A549 (cell line): ENCODE data around the gene NLK. TPM values are rescaled to one million over a fixed set of nuclear protein-coding genes. Genes with fewer than 3 reads are reported as not detected.
"Not testable (repeated sequence)": the region's sequence is repeated elsewhere in the genome, so short reads cannot be mapped to it uniquely, and the experiment has no call there.

Experiments
- ATAC-seq, 2 experiments: fragments of 200-7000 bp in 1 of 2; fragments of >200 bp in 1 of 2; cut with Nextera tagmentation in 1 of 2; cut with Tn5 transposase in 1 of 2; 3 replicates each; pipeline versions ENCODE4 v1.8.0 to v1.9.1; 2018 to 2020; ENCODE audit warnings: mild to moderate bottlenecking in 1 of 2, moderate library complexity in 1 of 2
- CTCF ChIA-PET: fragments of 300-600 bp; sonication (Branson Sonifier 250); formaldehyde crosslinking; extraction: SDS; loops from one replicate; lab custom pipeline; 2021; ENCODE audit warnings: antibody characterized with exemption, inconsistent platforms; lab: Yijun Ruan, JAX
- POLR2A ChIA-PET: fragments of 350-600 bp; formaldehyde crosslinking; extraction: SDS; loops from one replicate; lab custom pipeline; 2021; ENCODE audit warnings: antibody characterized with exemption, inconsistent platforms; lab: Yijun Ruan, JAX
- DNase-seq, 2 experiments: peaks; one replicate each; pipeline versions ENCODE4 v3.0.0 to v3.0.0-alpha.2; 2011 to 2016; ENCODE audit warnings: low read depth in 1 of 2, low spot score in 1 of 2
- FAIRE-seq: peaks from 2 replicates; lab custom pipeline; 2011; peaks lifted over from hg19 to GRCh38; lab: Jason Lieb, UNC
- H3K27ac ChIP-seq, 2 experiments: fragments of >200 bp; sonication (Bioruptor Twin); formaldehyde crosslinking; 3 replicates each; pipeline ENCODE4 v1.5.1; 2016 to 2017
- H3K4me1 ChIP-seq: fragments of >200 bp; sonication (Bioruptor Twin); formaldehyde crosslinking; 3 replicates; pipeline ENCODE4 v1.6.1; 2016
- H3K4me2 ChIP-seq: fragments of >200 bp; sonication (Bioruptor Twin); formaldehyde crosslinking; 3 replicates; pipeline ENCODE4 v1.6.1; 2016
- H3K4me3 ChIP-seq: fragments of >200 bp; sonication (Bioruptor Twin); formaldehyde crosslinking; 3 replicates; pipeline ENCODE4 v1.5.1; 2016
- H3K9me3 ChIP-seq: fragments of >200 bp; sonication (Bioruptor Twin); formaldehyde crosslinking; 3 replicates; pipeline ENCODE4 v1.6.1; 2016
- CBX2 ChIP-seq: fragments of 200-600 bp; sonication (generic); IDR thresholded peaks from 2 replicates; pipeline ENCODE4 v1.6.1; 2016; ENCODE audit warnings: low read depth, mild to moderate bottlenecking, borderline replicate concordance
- EHF ChIP-seq: fragments of 250-450 bp; sonication (Bioruptor Pico); IDR thresholded peaks from 2 replicates; pipeline ENCODE4 v1.5.0; 2020; ENCODE audit warnings: mild to moderate bottlenecking
- ESRRA ChIP-seq: fragments of 150-350 bp; IDR thresholded peaks from 2 replicates; pipeline ENCODE4 v1.6.1; 2014; ENCODE audit warnings: mild to moderate bottlenecking, low read length, borderline replicate concordance
- FOSL2 ChIP-seq, 2 experiments: fragments of 450-650 bp in 1 of 2; fragments of >200 bp in 1 of 2; sonication (Bioruptor Twin) in 1 of 2; formaldehyde crosslinking; IDR thresholded peaks; 2 replicates each; pipeline versions ENCODE4 v1.5.0 to v1.6.1; 2016 to 2020; ENCODE audit warnings: mild to moderate bottlenecking in 1 of 2, moderate library complexity in 1 of 2
- HDAC2 ChIP-seq: fragments of 200-600 bp; sonication (generic); IDR thresholded peaks from 2 replicates; pipeline ENCODE4 v1.6.1; 2016
- HEYL ChIP-seq: fragments of 250-450 bp; sonication (Bioruptor Pico); IDR thresholded peaks from 2 replicates; pipeline ENCODE4 v1.8.0; 2021; ENCODE audit warnings: mild to moderate bottlenecking, moderate library complexity
- HOXB13 ChIP-seq: fragments of 250-450 bp; sonication (Bioruptor Pico); IDR thresholded peaks from 2 replicates; pipeline ENCODE4 v1.5.0; 2020; ENCODE audit warnings: low read depth, mild to moderate bottlenecking, moderate library complexity
- JUN ChIP-seq, 2 experiments: fragments of >200 bp; sonication (Bioruptor Twin); formaldehyde crosslinking; IDR thresholded peaks; 2 replicates in 1 of 2; 3 replicates in 1 of 2; pipeline ENCODE4 v1.6.1; 2016 to 2017
- MAZ ChIP-seq: fragments of 150-350 bp; IDR thresholded peaks from 2 replicates; pipeline ENCODE4 v1.6.1; 2014; ENCODE audit warnings: antibody characterized with exemption, low read depth, low read length, borderline replicate concordance
- NFE2L2 ChIP-seq: fragments of 150-350 bp; conservative IDR thresholded peaks from 2 replicates; pipeline ENCODE4 v1.6.1; 2014; ENCODE audit warnings: low read length
- POLR2A ChIP-seq: IDR thresholded peaks from 2 replicates; pipeline ENCODE4 v1.6.1; 2012; ENCODE audit warnings: mild to moderate bottlenecking, low read length
- POLR2AphosphoS2 ChIP-seq: conservative IDR thresholded peaks from 2 replicates; pipeline ENCODE4 v1.6.1; 2012; ENCODE audit warnings: low read length, improper control_type of control experiment, inconsistent platforms
- RCOR1 ChIP-seq: fragments of 150-350 bp; IDR thresholded peaks from 2 replicates; pipeline ENCODE4 v1.6.1; 2014; ENCODE audit warnings: antibody characterized with exemption, low read length, low read depth
- RFX5 ChIP-seq: fragments of 450-650 bp; IDR thresholded peaks from 2 replicates; pipeline ENCODE4 v1.7.1; 2014; ENCODE audit warnings: antibody characterized with exemption, mild to moderate bottlenecking, moderate library complexity
- ZNF302 ChIP-seq: fragments of 250-450 bp; sonication (Bioruptor Pico); IDR thresholded peaks from 2 replicates; pipeline ENCODE4 v1.9.0; 2021; ENCODE audit warnings: inconsistent platforms, mild to moderate bottlenecking, moderate library complexity
- ZSCAN20 ChIP-seq: fragments of 250-450 bp; sonication (Bioruptor Pico); IDR thresholded peaks from 2 replicates; pipeline ENCODE4 v1.8.0; 2022; ENCODE audit warnings: mild to moderate bottlenecking, moderate library complexity
- WGBS: methylation state at CpG from one replicate; pipeline ENCODE4 v1.1.6; 2017; ENCODE audit errors: missing lambda C conversion rate; 5-methylcytosine and 5-hydroxymethylcytosine counted together
- polyA plus RNA-seq, 4 experiments: library from polyadenylated mRNA; depleted of rRNA in 3 of 4; stranded (reverse); fragments of >200 nt; fragmentation: RNase III in 1 of 4; extraction: RNeasy Plus Mini Kit Qiagen cat#74134 plus additional on column Dnase treatment in 1 of 4; gene quantifications; 2 replicates in 3 of 4; 3 replicates in 1 of 4; pipeline ENCODE4 v1.2.3, GENCODE V29; 2011 to 2017
- TF ChIP-seq, protein P1 (sequence below): fragments of 250-450 bp; sonication (Bioruptor Pico); IDR thresholded peaks from 2 replicates; pipeline ENCODE4 v1.5.0; 2021; ENCODE audit warnings: mild to moderate bottlenecking, moderate library complexity, borderline replicate concordance
- TF ChIP-seq, protein P2 (sequence below): fragments of >200 bp; sonication (Bioruptor Twin); formaldehyde crosslinking; IDR thresholded peaks from 3 replicates; pipeline ENCODE4 v1.6.1; 2016
- TF ChIP-seq, protein P3 (sequence below): fragments of 450-650 bp; IDR thresholded peaks from 2 replicates; pipeline ENCODE4 v1.6.1; 2014; ENCODE audit warnings: antibody characterized with exemption

Gene NLK
- polyA plus RNA-seq, 2 of the 4 experiments (the other 2 are of a cell fraction): 11.8 to 26.5 TPM

DNA sequence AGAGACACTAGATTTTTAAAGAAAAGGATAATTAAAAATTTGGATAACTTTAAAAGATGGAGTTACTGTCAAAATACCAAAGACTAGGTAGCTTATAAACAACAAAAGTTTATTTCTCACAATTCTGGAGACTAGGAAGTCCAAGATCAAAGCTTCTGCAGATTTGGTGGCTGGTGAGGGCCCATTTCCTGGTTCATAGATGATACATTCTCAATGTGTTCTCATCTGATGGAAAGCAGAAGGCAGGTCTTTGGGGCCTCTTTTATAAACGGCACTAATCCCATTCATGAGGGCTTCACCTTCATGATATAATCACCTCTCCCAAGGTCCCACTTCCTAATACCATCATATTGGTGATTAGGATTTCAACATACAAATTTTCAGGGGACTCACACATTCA, 33.7 kb downstream of the NLK start:
- ATAC-seq (no peak), DNase-seq (no peak), FAIRE-seq (no peak)
- ChIA-PET POLR2A (interaction anchor here (1.1 kb wide), 1 partner anchor 21 kb away, joined by 4 read pairs; no protein-coding TSS in a partner anchor), CTCF (interaction anchor here (1.1 to 1.8 kb wide), 2 partner anchors 22 to 56 kb away, joined by 3 to 5 read pairs; no protein-coding TSS in a partner anchor)
- H3K4me2 ChIP-seq: no peak overlapping the region
- peaks cover 8% of the 10 kb centered on the region; the same call in 1 of the 3 replicates for H3K9me3 ChIP-seq
- no peaks in the 10 kb centered on the region for H3K4me1 ChIP-seq
- TF ChIP-seq, protein P1, sequence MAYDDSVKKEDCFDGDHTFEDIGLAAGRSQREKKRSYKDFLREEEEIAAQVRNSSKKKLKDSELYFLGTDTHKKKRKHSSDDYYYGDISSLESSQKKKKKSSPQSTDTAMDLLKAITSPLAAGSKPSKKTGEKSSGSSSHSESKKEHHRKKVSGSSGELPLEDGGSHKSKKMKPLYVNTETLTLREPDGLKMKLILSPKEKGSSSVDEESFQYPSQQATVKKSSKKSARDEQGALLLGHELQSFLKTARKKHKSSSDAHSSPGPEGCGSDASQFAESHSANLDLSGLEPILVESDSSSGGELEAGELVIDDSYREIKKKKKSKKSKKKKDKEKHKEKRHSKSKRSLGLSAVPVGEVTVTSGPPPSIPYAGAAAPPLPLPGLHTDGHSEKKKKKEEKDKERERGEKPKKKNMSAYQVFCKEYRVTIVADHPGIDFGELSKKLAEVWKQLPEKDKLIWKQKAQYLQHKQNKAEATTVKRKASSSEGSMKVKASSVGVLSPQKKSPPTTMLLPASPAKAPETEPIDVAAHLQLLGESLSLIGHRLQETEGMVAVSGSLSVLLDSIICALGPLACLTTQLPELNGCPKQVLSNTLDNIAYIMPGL (CRISPR knock-in tag): no peak
- no peak for TF ChIP-seq RCOR1
- TF ChIP-seq HEYL (CRISPR knock-in tag): no peak
- no peak for TF ChIP-seq ZNF302 (CRISPR knock-in tag)
- no peak for TF ChIP-seq ZSCAN20 (CRISPR knock-in tag)
- no peak for TF ChIP-seq HOXB13 (CRISPR knock-in tag)
- TF ChIP-seq ESRRA: no peak
- no peak for TF ChIP-seq POLR2AphosphoS2
- no peak for TF ChIP-seq JUN (IDR thresholded peaks at IDR 0.05)
- TF ChIP-seq, protein P2, sequence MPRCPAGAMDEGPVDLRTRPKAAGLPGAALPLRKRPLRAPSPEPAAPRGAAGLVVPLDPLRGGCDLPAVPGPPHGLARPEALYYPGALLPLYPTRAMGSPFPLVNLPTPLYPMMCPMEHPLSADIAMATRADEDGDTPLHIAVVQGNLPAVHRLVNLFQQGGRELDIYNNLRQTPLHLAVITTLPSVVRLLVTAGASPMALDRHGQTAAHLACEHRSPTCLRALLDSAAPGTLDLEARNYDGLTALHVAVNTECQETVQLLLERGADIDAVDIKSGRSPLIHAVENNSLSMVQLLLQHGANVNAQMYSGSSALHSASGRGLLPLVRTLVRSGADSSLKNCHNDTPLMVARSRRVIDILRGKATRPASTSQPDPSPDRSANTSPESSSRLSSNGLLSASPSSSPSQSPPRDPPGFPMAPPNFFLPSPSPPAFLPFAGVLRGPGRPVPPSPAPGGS: no peak
- no peak for TF ChIP-seq MAZ
- no peak for TF ChIP-seq CBX2
- no peak for TF ChIP-seq EHF (CRISPR knock-in tag)
- TF ChIP-seq, protein P3, sequence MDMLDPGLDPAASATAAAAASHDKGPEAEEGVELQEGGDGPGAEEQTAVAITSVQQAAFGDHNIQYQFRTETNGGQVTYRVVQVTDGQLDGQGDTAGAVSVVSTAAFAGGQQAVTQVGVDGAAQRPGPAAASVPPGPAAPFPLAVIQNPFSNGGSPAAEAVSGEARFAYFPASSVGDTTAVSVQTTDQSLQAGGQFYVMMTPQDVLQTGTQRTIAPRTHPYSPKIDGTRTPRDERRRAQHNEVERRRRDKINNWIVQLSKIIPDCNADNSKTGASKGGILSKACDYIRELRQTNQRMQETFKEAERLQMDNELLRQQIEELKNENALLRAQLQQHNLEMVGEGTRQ: no peak
- TF ChIP-seq POLR2A: no peak
- TF ChIP-seq HDAC2: no peak
- TF ChIP-seq FOSL2 (IDR thresholded peaks at IDR 0.05): no peak
- no peak for TF ChIP-seq FOSL2 (CRISPR knock-in tag; IDR thresholded peaks at IDR 0.05)
- no peak for TF ChIP-seq NFE2L2
- no peak for TF ChIP-seq RFX5
- no peak overlapping the region for H3K27ac ChIP-seq
- WGBS: 86% methylated on average over 1 of the region's 1 CpG
- no peak overlapping the region for H3K4me3 ChIP-seq

DNA sequence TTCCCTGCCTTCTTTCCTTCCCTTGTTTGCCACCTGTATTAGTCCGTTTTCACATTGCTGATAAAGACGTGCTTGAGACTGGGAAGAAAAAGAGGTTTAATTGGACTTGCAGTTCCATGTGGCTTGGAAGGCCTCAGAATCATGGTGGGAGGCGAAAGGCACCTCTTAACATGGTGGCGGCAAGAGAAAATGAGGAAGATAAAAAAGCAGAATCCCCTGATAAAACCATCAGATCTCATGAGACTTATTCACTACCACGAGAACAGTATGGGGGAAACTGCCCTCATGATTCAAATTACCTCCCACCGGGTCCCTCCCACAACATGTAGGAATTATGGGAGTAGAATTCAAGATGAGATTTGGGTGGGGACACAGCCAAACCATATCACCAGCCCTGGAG, 34.7 kb downstream of the NLK start:
- H3K4me1 ChIP-seq, ATAC-seq, DNase-seq, H3K4me3 ChIP-seq, CTCF ChIA-PET, POLR2A ChIA-PET, H3K4me2 ChIP-seq, H3K27ac ChIP-seq, FAIRE-seq, H3K9me3 ChIP-seq: not testable (repeated sequence)
- WGBS: 92% methylated on average over 6 of the region's 6 CpGs
